T-helper 9 cell (primary cell): ENCODE measurements around the gene RAC2.
A peak's percentile ranks its signal among the peaks of the same experiment; 100 is the strongest.
"Not testable (repeated sequence)": the region's sequence is repeated elsewhere in the genome, so short reads cannot be mapped to it uniquely, and the experiment has no call there.

ENCODE experiments used
- DNase-seq: peaks from one replicate; pipeline ENCODE4 v3.0.0-alpha.2; 2020

Gene RAC2

DNA sequence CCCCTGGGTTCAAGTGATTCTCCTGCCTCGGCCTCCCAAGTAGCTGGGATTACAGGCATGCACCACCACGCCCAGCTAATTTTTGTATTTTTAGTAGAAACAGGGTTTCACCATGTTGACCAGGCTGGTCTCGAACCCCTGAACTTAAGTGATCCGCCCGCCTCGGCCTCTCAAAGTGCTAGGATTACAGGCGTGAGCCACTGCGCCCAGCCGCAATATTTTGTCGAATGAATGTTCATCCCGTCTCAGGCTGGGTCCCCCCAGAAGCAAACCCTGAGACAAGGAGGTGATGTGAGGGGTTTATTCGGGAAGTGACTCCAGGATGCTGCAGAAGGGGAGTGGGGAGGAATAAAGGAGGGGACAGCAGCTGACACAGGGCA, 10.7 kb downstream of the RAC2 start:
- not testable (repeated sequence) for DNase-seq

DNA sequence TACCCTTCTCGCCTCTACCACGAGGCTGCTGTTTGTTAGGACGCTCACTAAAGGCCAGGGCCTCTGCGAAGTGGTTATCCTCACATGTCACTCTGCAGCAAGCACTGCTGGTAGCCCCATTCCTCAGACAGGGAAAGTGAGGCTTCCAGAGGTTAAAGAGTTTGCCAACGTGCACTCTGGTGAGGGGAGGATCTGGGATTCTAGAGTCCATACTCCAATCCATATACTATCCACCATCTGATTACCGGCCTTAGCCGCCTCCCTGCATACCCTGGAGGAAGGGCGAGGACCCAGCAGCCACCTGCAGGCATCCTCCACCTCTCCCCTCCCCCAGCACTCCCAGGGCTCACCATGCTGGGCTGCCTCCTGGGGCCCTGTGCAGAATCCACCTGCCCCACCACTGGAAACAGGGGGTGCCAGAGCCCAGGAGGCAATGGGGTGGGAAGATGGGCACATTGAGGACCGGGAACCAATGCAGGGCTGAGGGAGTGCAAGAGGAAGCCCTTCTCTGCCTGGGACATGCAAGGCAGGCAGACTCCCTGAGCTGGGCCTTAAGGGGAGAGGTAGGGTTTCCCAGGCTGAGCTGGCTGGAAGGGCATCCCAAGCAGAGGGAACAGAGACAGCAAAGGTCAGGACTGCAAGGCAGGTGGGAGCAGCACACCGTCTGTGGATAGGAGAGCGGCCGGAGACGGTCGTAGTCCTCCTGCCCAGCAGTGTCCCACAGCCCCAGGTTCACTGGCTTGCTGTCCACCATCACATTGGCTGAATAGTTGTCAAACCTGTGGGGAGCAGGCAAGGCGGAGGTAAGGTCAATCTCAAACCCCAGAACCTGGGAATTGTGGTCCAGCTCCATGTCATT, 11.7 kb downstream of the RAC2 start:
- no peak for DNase-seq

DNA sequence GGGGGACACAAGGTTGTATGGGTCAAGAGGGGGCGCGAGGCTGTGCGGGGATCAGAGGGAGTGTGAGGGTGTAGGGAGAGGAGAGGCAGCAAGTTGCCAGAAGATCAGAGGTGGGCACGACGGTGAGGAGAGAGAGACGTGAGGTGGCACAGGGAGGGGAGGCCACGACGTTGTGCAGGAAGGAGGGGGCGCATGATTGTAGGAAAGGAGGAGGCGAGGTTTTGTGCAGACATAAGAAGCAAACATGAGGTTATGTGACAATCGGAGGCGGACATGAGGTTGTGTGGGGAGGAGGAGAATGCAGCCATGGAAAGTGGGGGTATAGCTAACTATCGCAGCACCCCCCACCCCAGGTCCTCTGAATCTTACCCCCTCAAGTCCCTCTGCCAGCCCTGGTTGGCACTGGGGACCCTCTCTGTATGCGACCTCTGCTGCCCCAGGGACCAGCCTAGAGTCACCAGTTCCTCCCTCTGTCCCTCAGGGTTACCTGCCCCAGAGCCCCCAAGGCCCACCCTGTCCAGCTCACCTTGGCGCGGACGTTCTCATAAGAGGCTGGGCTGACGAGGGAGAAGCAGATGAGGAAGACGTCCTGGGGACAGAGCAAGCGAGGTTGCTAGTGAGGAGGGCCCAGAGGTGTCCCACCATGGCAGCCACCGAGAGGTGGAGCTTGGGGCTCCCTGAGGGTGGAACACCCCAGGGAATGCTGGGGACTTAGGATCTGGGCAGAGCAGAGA, 12.5 kb downstream of the RAC2 start:
- no peak for DNase-seq

DNA sequence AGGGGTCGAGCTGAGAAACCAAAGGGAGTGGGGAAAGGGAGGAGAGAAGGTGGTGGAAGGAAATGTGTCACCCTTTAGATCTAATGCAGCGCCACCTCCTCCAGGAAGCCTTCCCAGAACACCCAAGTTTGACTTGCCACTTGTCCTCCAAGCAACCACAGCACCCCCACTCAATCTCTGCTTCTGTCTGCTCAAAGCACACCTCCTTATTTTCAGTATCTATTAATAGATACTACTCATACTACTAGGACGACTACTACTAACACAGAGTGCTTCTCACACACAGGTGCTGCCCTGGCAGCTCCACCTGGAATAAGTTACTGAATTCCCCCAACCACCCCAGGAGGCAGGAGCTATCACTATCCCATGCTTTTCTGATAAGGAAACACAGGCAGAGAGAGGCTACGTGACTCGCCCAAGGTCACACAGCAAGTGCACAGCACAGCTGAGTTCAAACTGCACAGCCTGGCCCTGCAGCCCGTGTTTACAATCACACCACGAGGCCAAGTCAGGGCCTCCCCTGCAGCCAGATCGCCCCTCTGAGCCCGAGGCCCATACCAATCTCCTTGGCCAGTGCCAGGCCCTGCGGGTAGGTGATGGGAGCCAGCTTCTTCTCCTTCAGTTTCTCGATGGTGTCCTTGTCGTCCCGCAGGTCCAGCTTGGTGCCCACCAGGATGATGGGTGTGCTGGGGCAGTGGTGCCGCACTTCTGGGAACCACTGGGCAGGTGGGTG, 13.2 kb downstream of the RAC2 start:
- no peak for DNase-seq

DNA sequence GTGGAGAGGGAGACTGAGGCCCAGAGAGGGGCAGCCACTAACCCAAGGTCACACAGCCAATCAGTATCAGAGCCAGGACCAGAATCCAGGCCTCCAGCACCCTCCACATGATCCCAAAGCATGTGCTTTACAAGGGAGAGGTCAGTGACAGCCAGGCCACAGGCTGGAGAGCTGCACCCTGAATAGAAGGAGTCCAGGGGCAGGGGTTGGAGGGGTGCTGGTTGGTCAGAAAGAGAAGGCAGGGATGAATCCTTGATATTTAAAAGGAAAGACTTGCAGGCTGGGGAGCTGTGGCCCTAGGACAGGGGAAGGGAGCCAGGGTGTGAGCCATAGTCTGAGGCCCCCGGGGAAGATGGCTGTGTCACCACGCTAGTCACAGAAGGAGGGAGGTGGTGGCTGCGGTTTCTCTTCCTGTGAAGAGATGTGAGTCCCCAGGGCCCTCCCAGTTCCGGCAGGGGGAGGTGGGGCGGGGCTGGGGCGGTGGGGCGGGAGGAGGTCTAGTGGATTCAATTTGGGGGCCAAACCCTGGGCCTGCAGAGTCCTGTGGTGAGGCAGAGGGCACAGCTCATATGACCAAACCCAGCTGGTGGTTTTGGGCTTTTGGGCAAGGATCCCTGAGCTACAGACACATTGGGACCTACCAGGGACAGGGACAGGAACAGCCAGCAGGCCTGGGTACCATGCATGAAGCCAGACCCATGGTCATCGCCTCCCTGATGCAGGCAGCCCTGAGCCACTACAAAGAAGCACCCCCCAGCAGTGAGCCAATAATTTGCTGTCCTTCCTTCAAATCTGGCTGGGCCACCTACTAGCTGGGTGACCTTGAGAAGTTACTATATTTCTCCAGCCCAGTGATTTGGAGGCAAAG, 14.0 kb downstream of the RAC2 start:
- peak; percentile 85 for DNase-seq

DNA sequence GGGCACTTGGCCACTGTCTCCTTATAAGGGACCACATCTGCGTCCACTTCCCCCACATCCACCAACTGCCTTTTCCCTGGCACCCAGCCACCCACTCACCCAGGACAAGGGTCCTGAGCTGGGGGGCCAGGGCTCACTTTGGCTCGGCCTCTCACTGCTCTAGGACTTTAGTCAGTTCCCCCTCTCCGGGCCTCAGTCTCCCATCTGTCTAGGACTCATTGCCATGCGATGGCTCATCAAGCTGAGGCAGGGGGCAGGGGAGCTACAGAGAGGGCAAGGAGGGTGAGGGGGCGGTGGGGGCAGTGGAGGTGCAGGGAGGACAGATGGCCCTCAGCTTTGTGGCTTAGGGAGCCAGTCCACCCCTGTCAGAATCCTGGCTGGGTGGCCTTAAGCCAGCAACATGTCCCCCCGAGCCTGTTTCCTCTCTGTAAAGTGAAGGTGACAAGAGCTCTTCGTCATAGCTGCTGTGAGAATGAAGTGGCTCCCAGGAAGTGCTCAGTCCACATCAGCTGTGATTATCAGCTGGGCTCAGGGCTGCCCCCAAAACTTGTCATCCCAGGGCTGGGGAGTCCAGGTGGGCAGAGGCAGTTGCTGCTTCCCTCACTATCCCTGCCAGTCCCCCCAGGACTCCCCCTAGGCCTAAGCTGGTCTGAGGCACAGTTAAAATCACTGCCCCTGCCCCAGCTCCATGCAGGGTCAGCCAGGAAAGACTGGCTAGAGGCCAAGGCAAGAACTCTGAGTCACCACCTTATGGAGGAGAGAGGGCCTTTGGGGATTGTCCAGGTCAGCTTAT, 14.9 kb downstream of the RAC2 start:
- no peak for DNase-seq

DNA sequence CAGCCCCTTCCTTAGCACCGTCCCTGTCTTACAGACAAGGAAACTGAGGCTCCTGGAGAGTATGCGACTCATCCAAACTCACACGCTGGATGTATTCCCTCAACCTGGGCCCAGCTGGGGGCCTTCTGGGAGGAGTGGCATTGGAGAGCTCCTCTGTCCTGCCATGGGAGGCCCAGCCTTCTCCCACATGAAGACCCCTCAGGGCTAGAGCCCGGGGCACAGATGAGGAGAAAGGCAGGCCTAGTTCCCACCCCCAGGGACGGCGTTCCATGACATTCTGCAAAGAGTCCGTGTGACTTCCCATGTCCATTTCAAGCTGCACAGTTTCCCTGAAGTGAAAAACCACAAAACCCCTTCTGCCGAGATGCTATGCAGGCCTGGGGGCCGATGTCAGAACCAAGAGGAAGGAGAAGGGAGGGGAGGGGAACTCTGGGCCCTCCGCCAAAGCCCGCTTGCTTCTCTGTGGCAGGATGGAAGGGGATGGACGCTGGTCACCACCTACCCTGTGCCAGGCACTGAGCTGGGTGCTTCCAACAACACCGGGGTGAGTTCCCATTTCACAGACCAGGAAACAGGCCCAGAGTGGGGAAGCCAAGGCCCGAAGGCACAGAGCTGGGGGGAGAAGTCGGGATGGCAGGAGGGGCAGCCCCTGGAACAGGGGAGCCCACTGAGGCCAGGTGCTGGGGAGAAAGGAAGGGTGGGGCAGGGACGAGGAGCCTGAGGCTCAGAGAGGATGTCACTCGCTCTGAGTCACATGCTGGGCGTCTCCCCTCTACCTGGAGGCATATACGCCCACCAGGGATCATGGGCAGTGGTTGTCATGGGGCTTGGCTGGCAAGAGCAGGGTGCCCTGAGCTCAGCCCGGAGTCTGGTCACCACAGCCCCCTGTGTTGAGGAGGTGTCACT, 15.7 kb downstream of the RAC2 start:
- DNase-seq: no peak

DNA sequence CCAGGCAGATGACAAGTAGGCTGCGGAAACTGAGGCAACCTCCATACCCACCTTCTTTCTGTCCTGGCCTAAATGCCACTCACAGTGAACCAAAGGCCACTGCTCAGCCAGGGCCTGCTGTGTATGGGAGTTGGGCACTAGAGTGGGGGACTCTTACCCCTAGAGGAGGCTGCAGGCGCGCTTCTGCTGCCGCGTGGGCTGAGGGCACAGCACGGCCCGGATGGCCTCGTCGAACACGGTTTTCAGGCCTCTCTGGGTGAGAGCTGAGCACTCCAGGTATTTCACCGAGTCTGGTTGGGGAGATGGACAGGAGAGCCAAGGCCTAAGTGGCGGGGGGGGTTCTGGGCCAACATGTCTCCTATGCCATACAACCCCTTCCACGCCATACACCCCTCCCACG, 17.6 kb downstream of the RAC2 start:
- DNase-seq: no peak

DNA sequence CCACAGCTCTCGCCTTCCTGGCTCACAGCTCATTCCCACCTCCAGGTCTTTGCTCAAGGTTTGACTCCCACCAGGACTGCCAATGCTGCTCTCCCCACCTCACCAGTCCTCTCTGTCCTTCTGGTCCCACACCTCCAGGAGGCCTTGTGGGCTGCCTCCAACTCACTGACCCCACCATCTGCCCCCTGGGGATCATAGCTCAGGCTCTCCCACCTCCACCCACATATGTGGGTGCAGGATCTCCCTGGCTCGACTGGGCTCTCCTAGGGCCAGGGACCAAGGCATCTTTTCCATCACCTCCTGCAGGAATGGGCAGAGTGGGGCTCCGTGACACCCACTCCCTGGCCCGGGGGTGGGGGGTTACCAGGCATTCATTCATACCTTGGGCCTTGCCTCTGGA, 18.0 kb downstream of the RAC2 start:
- no peak for DNase-seq

DNA sequence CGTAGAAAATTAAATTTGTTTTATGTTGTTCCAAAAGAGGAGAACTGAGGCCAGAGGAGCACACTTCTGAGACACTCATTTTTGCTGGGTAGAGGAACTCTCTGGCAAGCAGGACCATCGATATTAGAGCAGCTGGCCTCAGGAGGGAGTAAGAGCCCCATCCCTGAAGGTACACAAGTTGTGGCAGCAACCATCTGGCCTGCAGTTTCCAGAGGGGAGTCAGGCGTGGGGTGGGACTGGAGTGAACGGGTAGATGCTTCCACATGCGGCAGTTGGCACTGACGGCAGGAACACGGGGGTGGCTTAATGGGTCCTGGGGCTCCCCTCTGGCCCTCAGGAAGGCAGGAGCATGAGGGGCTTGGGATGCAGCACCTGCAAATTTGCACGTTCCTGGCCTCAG, 18.6 kb downstream of the RAC2 start:
- DNase-seq: no peak

DNA sequence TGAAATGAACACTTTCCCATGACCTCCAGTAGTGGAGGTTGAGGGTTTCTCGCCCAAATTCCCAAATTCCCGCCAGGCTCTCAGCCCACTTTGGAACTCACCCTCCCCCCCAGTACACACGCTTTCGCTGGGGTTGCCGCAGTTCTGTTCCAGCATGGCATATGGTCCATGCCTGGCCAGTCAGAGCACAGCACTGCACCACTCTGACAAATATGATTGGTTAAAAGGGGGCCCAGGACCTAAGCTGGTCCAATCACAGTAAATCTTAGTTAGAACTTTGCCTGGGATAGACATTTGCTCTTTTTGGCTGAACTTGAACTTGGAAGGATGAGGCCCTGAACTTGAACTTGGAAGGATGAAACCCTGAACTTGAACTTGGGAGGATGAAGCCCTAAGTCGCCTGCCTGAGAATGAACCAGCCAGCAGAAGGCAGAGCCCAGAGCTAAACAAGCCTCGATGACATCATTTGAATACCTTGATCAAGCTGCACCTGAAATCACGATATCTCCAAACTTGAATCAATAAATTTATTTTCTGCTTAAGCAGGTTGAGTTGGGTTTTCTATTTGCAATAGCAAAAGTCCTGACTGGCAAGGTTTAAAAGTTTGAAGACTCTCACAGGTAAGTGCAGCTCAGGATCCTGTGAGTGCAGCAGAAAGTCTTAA, 19.2 kb downstream of the RAC2 start:
- no peak for DNase-seq

DNA sequence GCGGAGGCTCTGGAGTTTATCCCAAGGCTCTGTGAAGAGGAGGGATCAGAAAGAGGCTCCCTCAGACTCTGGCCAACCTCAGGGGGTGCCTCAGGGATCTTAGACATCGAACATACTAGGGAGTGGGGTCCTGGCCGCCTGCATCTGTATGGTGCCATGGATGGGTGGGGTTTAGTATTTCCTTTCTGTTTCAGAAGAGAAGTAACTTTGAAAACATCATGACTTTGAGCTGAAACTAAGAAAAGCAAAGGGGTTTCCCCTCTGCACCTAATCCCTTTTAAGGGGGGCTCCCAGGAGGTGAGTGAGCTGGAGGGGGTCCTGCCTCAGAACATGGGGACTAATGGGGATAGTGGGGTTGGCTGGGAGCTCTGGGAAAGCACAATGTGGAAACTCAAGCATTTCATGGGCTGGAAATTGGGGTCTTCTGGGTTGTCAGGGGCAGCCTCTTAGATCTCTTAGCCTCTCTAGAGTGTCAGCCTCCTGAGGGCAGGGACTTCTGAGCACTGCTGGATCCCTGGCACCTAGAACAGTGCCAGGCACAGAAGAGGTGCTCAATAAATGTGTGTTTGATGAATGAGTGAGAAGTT, 20.0 kb downstream of the RAC2 start:
- no peak for DNase-seq

DNA sequence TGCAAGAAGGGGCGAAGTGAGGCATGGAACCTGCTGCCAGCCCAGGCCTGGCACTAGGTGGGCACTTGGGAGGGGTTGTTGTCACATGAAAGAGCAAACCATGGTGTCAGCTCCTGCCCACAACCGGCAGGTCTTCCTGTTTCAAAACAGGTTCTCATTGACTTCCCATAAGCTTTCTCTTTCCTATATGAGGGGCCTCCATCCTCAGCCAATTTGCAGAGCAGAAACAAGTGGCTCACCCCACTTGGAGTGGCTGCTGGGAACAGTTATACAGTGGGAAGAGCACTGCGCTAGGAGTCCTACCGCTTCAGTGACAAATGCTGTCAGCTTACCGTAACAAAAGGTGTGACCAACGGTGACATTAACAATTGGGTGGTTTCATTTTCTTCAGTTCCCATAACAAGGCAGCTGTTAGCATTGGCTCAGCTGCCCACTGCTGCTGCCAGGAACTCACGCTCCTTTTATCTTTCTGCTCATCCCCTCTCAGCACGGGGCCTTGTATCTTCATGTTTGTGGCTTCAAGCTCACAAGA, 21.6 kb downstream of the RAC2 start:
- no peak for DNase-seq

DNA sequence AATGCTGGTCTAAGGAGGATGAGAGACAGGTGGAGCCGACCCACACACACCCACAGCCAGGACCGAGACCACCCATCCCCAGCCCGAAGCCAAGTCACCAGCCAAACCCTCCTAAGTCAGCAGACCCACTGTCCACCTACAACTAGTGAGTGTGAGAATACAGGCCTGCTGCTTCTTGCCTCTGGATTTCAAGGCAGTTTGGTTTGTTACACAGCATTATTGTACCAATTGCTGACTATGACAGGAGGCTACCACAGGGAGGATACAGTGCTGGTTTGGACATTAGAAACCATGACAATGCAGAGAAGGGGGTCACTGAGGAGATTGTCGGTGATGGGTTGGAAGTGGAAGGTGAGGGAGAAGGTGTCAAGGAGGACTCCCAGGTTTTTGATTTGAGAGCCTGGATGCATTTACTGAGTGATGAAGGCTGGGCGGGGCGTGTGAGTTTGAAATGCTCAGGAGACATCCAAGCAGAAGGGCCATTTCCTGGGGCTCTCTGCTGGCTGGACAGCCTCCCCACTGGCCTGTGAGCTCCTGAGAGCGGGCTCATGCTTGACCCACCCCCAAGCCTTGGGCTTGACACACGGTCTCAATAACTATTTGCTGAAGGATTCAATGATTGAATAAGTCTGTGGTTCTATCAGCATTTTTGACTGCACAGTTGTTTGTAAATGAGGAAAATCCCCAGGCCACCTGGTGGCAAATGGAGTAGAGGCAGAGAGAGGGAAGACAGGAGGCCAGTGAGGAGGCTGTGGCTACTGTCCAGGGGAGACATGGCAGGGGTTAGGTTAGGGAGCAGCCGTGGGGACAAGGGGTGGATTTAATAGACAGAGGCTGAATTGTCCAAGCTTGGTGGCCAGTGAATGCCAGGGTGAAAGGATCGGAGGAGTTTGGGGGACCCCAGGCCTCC, 22.4 kb downstream of the RAC2 start:
- no peak for DNase-seq

DNA sequence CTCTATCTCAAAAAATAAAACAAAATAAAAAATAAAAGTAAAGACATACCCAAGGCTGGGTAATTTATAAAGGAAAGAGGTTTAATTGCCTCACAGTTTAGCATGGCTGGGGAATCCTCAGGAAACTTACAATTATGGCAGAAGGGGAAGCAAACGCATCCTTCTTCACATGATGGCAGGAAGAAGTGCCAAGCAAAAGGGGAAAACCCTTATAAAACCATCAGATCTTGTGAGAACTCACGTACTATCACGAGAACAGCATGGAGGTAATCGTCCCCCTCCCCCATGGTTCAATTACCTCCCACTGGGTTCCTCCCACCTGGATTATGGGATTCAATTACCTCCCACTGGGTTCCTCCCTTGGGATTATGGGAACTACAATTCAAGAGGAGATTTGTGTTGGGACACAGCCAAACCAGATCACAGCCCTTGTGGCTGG, 23.5 kb downstream of the RAC2 start:
- DNase-seq: no peak

DNA sequence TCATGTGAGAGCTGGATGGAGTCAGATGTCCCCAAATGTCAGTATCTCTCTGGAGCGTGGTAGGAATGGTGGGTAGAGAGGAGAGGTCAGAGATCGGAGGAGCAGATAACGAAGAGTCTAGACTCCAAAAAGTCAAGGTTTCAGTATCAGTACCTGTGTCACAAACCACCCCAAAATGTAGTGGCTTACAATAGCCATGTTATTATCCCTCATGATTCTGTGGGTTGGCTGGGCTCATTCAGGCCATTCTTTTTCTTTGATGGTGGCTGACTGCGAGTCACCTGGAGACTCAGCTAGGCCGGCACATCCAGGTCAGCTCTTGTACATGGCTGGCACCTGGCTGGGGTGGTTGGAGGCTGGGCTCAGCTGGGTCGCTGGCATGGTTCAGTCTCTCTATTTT, 24.5 kb downstream of the RAC2 start:
- DNase-seq: no peak

DNA sequence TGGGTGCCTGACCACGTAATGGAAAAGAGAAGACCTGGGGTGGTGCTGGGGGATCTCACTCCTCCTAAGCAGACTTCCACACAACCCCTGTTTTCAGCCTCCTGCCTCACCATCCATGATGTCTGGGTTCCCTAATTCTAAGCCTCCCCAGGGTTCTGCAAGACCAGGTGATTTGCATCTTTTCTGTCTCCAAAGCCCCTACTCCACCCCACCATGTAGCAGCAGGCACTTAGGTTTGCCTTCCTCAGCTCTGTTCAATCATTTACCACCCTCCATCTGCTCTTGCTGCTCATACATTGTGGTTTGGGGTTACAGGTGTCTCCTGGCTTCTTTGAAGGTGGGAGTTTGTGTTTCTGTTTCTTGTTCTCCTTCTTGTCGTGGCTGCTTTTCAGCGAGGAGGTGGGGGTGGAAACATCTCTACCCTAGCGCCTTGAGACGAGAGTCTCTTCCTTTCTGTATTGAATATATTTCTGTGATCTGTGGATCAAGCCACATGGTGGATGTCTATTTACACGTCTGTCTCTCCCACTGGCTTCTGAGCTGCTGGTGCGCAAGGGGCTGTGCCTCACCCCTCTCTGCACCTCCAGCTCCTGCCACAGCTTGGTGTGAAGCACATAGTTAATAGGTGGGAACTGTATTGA, 25.2 kb downstream of the RAC2 start:
- DNase-seq: peak; percentile 58

DNA sequence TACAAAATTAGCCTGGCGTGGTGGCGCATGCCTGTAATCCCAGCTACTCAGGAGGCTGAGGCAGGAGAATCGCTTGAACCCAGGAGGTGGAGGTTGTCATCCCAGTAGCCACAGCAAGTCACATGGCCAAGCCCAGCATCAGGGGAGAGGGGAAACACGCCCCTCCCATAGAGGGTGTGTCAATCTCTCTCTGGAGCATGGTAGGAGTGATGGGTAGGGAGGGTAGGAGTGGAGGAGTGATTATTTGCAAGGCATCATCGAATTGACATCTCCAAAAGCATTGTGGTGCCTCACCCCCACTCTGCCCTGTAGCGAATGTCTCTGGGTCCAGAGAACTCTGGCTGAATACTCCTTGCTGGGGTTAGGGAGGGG, 25.7 kb downstream of the RAC2 start:
- no peak for DNase-seq
